Glutamatergic neuron (in vitro differentiated cells): Measurements from ENCODE around the gene CLMN. TPM values are rescaled to one million over a fixed set of nuclear protein-coding genes. Genes with fewer than 3 reads are reported as not detected.

ENCODE experiments used
- DNase-seq: peaks from one replicate; pipeline ENCODE4 v3.0.0; 2022
- H3K27ac Mint-ChIP-seq: one replicate; pipeline ENCODE4 v1.8.0; 2020; ENCODE audit warnings: mild to moderate bottlenecking, mixed read lengths, inconsistent platforms; ENCODE audit not compliant: unreplicated experiment
- H3K27me3 Mint-ChIP-seq: one replicate; pipeline ENCODE4 v1.8.0; 2020; ENCODE audit warnings: mild to moderate bottlenecking, moderate library complexity, mixed read lengths, inconsistent platforms; ENCODE audit not compliant: unreplicated experiment
- H3K36me3 Mint-ChIP-seq: one replicate; pipeline ENCODE4 v1.8.0; 2020; ENCODE audit warnings: mild to moderate bottlenecking, mixed read lengths, inconsistent platforms; ENCODE audit not compliant: unreplicated experiment
- H3K4me1 Mint-ChIP-seq: one replicate; pipeline ENCODE4 v1.8.0; 2020; ENCODE audit warnings: mild to moderate bottlenecking, low read depth, mixed read lengths, inconsistent platforms; ENCODE audit not compliant: unreplicated experiment
- H3K4me3 Mint-ChIP-seq: one replicate; pipeline ENCODE4 v1.8.0; 2020; ENCODE audit warnings: mild to moderate bottlenecking, mixed read lengths, inconsistent platforms; ENCODE audit not compliant: unreplicated experiment
- H3K9me3 Mint-ChIP-seq: one replicate; pipeline ENCODE4 v1.8.0; 2020; ENCODE audit warnings: mild to moderate bottlenecking, moderate library complexity, mixed read lengths, inconsistent platforms; ENCODE audit not compliant: unreplicated experiment
- CTCF ChIP-seq: fragments of 200-600 bp; sonication (generic); IDR thresholded peaks from one replicate; pipeline ENCODE4 v1.5.0; 2021; ENCODE audit not compliant: partially characterized antibody, unreplicated experiment
- total RNA-seq: library from RNA; stranded (reverse); fragmentation: NEBNext Ultra II Directional; extraction: Animal tissue kit (Norgen Biotek cat#: 25700); gene quantifications from one replicate; pipeline ENCODE4 v1.2.1, GENCODE V29; 2021; ENCODE audit not compliant: unreplicated experiment

The CLMN gene
- total RNA-seq, 1 donor from 2014 or later, result 17.6 TPM

- H3K27me3 Mint-ChIP-seq, result peaks cover 4% of the 10 kb centered on the region
- H3K36me3 Mint-ChIP-seq, result no peaks in the 10 kb centered on the region
- peak overlapping the region; percentile 83 for H3K4me3 Mint-ChIP-seq
- peaks cover 2% of the 10 kb centered on the region for H3K9me3 Mint-ChIP-seq
- H3K4me1 Mint-ChIP-seq, result peaks cover 15% of the 10 kb centered on the region
- TF ChIP-seq CTCF, result no peak
- H3K27ac Mint-ChIP-seq, result no peak overlapping the region
- DNase-seq, result no peak
Measured at GRCh38 chr14:95318399-95319311, 1.1 kb downstream of the CLMN start.

- DNase-seq, result no peak
- no peaks in the 10 kb centered on the region for H3K36me3 Mint-ChIP-seq
- H3K27ac Mint-ChIP-seq, result peak overlapping the region; percentile 26
- TF ChIP-seq CTCF, result no peak
- H3K9me3 Mint-ChIP-seq, result peaks cover 2% of the 10 kb centered on the region
- peaks cover 15% of the 10 kb centered on the region for H3K4me1 Mint-ChIP-seq
- H3K27me3 Mint-ChIP-seq, result peaks cover 4% of the 10 kb centered on the region
- H3K4me3 Mint-ChIP-seq, result peak overlapping the region; percentile 69
Measured at GRCh38 chr14:95317817-95318343, 1.8 kb downstream of the CLMN start.

GRCh38 chr14:95316821-95317220 is 2.9 kb downstream of the CLMN start:
- H3K9me3 Mint-ChIP-seq, result peaks cover 4% of the 10 kb centered on the region
- peaks cover 4% of the 10 kb centered on the region for H3K27me3 Mint-ChIP-seq

GRCh38 chr14:95315579-95315978 is 4.1 kb downstream of the CLMN start:
- Mint-ChIP-seq H3K9me3 (peaks cover 4% of the 10 kb centered on the region), H3K4me1 (peaks cover 15% of the 10 kb centered on the region), H3K4me3 (no peak overlapping the region), H3K36me3 (no peaks in the 10 kb centered on the region), H3K27ac (no peak overlapping the region), H3K27me3 (peaks cover 6% of the 10 kb centered on the region)
- DNase-seq, result no peak
- no peak for TF ChIP-seq CTCF

More at GRCh38 chr14:95316821-95317220, 2.9 kb downstream of the CLMN start:
- peak; percentile 51 for DNase-seq
- Mint-ChIP-seq H3K4me3 (peak overlapping the region; percentile 67), H3K36me3 (no peaks in the 10 kb centered on the region), H3K4me1 (peaks cover 15% of the 10 kb centered on the region), H3K27ac (peak overlapping the region; percentile 85)
- TF ChIP-seq CTCF, result no peak

GRCh38 chr14:95315156-95315555 is 4.6 kb downstream of the CLMN start:
- no peak for TF ChIP-seq CTCF
- no peaks in the 10 kb centered on the region for H3K36me3 Mint-ChIP-seq
- peaks cover 15% of the 10 kb centered on the region for H3K4me1 Mint-ChIP-seq
- H3K9me3 Mint-ChIP-seq, result peaks cover 4% of the 10 kb centered on the region
- H3K27me3 Mint-ChIP-seq, result peaks cover 6% of the 10 kb centered on the region
- no peak overlapping the region for H3K27ac Mint-ChIP-seq
- DNase-seq, result no peak
- H3K4me3 Mint-ChIP-seq, result no peak overlapping the region
